Upper lobe of left lung (tissue), 6 donors: Measurements from ENCODE around the gene CACNB2. TPM values are rescaled to one million over a fixed set of nuclear protein-coding genes. Genes with fewer than 3 reads are reported as not detected.

ENCODE experiments used
- ATAC-seq, 2 donors: fragments of 200-7000 bp; cut with Tn5 transposase; one replicate each; pipeline ENCODE4 v1.9.1; 2022; ENCODE audit warnings: mild to moderate bottlenecking in 2 of 2, moderate library complexity in 2 of 2; ENCODE audit not compliant: low FRiP score in 2 of 2
- DNase-seq, 2 donors: peaks; one replicate each; pipeline ENCODE4 v3.0.0-alpha.2; 2019 to 2020
- H3K27ac ChIP-seq, 4 donors: fragments of 200-600 bp; sonication (generic); one replicate each; pipeline ENCODE4 v1.5.1; 2016 to 2019
- H3K27me3 ChIP-seq, 4 donors: fragments of 200-600 bp; sonication (generic); one replicate each; pipeline ENCODE4 v1.5.1; 2017 to 2019
- H3K36me3 ChIP-seq, 4 donors: fragments of 200-600 bp; sonication (generic); one replicate each; pipeline ENCODE4 v1.5.1; 2016 to 2019
- H3K4me1 ChIP-seq, 4 donors: fragments of 200-600 bp; sonication (generic); one replicate each; pipeline ENCODE4 v1.5.1; 2018 to 2019
- H3K4me3 ChIP-seq, 4 donors: fragments of 200-600 bp; sonication (generic); one replicate each; pipeline ENCODE4 v1.5.1; 2017 to 2019; ENCODE audit warnings: mild to moderate bottlenecking in 2 of 4, moderate library complexity in 1 of 4
- H3K9me3 ChIP-seq, 4 donors: fragments of 200-600 bp; sonication (generic); one replicate each; pipeline ENCODE4 v1.5.1; 2018 to 2019
- EP300 ChIP-seq, 4 donors: sonication (generic); formaldehyde crosslinking; IDR thresholded peaks; one replicate each; pipeline ENCODE4 v1.5.1; 2017; ENCODE audit warnings: antibody characterized with exemption in 4 of 4, control low read depth in 2 of 4
- POLR2A ChIP-seq, 4 donors: fragments of 450-650 bp; IDR thresholded peaks; one replicate each; pipeline ENCODE4 v1.5.1; 2016 to 2017; ENCODE audit warnings: antibody characterized with exemption in 4 of 4, mild to moderate bottlenecking in 2 of 4
- POLR2AphosphoS5 ChIP-seq, 2 donors: sonication (generic); formaldehyde crosslinking; IDR thresholded peaks; one replicate each; pipeline ENCODE4 v1.5.1; 2017; ENCODE audit warnings: antibody characterized with exemption in 2 of 2
- WGBS, 2 donors: methylation state at CpG; one replicate each; pipeline ENCODE4 v1.1.5; 2017 to 2018; 5-methylcytosine and 5-hydroxymethylcytosine counted together
- total RNA-seq, 6 donors: library from RNA; depleted of rRNA in 4 of 6; stranded (reverse); fragments of >200 nt in 4 of 6; gene quantifications; one replicate each; pipeline versions ENCODE4 v1.1.0 to v1.2.1, GENCODE V29; 2016 to 2021
- TF ChIP-seq, protein P1 (sequence below), 6 experiments: fragments of 450-650 bp in 4 of 6; fragments of 200-600 bp in 2 of 6; sonication (generic) in 2 of 6; IDR thresholded peaks; one replicate each; pipeline ENCODE4 v1.5.1; 2016 to 2019; ENCODE audit warnings: antibody characterized with exemption in 6 of 6
- donor health status: DM: no; HTN: no; CAD: no; lungs with moderate emphysema.
- donor health status: DM: no; HTN: yes; CAD: no; lungs with severe emphysema.

Gene CACNB2
- total RNA-seq, 6 donors from 2014 or later, result 1.4 to 6.3 (median 2.9) TPM

- H3K27ac ChIP-seq, result no peak overlapping the region
- H3K9me3 ChIP-seq, result no peaks in the 10 kb centered on the region
- no peaks in the 10 kb centered on the region for H3K27me3 ChIP-seq
- DNase-seq, result no peak
- TF ChIP-seq EP300 (IDR thresholded peaks at IDR 0.05) (no peak), POLR2AphosphoS5 (IDR thresholded peaks at IDR 0.05) (no peak), POLR2A (IDR thresholded peaks at IDR 0.05) (no peak)
- TF ChIP-seq, protein P1, sequence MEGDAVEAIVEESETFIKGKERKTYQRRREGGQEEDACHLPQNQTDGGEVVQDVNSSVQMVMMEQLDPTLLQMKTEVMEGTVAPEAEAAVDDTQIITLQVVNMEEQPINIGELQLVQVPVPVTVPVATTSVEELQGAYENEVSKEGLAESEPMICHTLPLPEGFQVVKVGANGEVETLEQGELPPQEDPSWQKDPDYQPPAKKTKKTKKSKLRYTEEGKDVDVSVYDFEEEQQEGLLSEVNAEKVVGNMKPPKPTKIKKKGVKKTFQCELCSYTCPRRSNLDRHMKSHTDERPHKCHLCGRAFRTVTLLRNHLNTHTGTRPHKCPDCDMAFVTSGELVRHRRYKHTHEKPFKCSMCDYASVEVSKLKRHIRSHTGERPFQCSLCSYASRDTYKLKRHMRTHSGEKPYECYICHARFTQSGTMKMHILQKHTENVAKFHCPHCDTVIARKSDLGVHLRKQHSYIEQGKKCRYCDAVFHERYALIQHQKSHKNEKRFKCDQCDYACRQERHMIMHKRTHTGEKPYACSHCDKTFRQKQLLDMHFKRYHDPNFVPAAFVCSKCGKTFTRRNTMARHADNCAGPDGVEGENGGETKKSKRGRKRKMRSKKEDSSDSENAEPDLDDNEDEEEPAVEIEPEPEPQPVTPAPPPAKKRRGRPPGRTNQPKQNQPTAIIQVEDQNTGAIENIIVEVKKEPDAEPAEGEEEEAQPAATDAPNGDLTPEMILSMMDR (IDR thresholded peaks at IDR 0.05), result no peak
- 94 to 97% methylated on average over 2 of the region's 2 CpGs for WGBS, 2 donors
- peaks cover 0 to 25% (median 3%) of the 10 kb centered on the region in 4 donors for H3K36me3 ChIP-seq
- no peak for ATAC-seq
- H3K4me3 ChIP-seq, result no peak overlapping the region
- no peaks in the 10 kb centered on the region for H3K4me1 ChIP-seq
Observed at GRCh38 chr10:18549105-18549504, 408.9 kb downstream of the CACNB2 start.

DNA sequence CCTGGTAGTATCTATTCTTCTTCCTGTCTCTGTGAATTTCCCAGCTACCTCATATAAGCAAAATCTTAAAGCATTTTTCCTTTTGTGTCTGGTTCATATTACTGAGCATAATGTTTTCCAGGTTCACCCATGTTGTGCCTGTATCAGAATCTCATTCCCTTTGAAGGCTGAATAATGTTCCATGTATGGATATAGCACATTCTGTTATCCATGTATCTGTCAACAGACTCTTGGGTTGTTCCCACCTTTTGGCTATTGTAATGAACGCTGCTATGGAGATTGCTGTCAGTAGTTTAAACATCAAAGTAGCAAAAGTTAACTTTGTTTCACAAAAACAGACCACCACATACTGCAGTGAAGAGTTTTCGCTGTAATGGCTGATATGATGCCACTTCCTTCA lies 411.2 kb downstream of the CACNB2 start:
- DNase-seq, result no peak
- WGBS, 2 donors, result 95 to 97% methylated on average over 2 of the region's 2 CpGs
- Histone ChIP-seq H3K27ac (no peak overlapping the region), H3K4me1 (no peaks in the 10 kb centered on the region), H3K4me3 (no peak overlapping the region), H3K27me3 (no peaks in the 10 kb centered on the region), H3K36me3 (peaks cover 0 to 27% (median 5%) of the 10 kb centered on the region in 4 donors), H3K9me3 (no peaks in the 10 kb centered on the region)
- TF ChIP-seq POLR2AphosphoS5 (IDR thresholded peaks at IDR 0.05) (no peak), POLR2A (IDR thresholded peaks at IDR 0.05) (no peak), EP300 (IDR thresholded peaks at IDR 0.05) (no peak)
- TF ChIP-seq, protein P1 (IDR thresholded peaks at IDR 0.05), result no peak
- no peak for ATAC-seq

GRCh38 chr10:18554479-18554878 lies 414.3 kb downstream of the CACNB2 start:
- H3K4me3 ChIP-seq, result no peak overlapping the region
- H3K27me3 ChIP-seq, result no peaks in the 10 kb centered on the region
- no peaks in the 10 kb centered on the region for H3K9me3 ChIP-seq
- DNase-seq, result no peak
- TF ChIP-seq POLR2A (IDR thresholded peaks at IDR 0.05), result no peak
- TF ChIP-seq EP300 (IDR thresholded peaks at IDR 0.05), result no peak
- no peak for TF ChIP-seq POLR2AphosphoS5 (IDR thresholded peaks at IDR 0.05)
- TF ChIP-seq, protein P1 (IDR thresholded peaks at IDR 0.05), result no peak
- peaks cover 0 to 35% (median 5%) of the 10 kb centered on the region in 4 donors for H3K36me3 ChIP-seq
- H3K27ac ChIP-seq, result no peak overlapping the region
- ATAC-seq, result no peak
- H3K4me1 ChIP-seq, result no peaks in the 10 kb centered on the region
- 92 to 95% methylated on average over 3 of the region's 3 CpGs for WGBS, 2 donors

- H3K27ac ChIP-seq, result no peak overlapping the region
- DNase-seq (no peak), ATAC-seq (no peak)
- WGBS, 2 donors, result 96 to 97% methylated on average over 3 of the region's 3 CpGs
- no peaks in the 10 kb centered on the region for H3K9me3 ChIP-seq
- H3K4me1 ChIP-seq, result no peaks in the 10 kb centered on the region
- no peak overlapping the region for H3K4me3 ChIP-seq
- no peaks in the 10 kb centered on the region for H3K27me3 ChIP-seq
- TF ChIP-seq POLR2AphosphoS5 (IDR thresholded peaks at IDR 0.05) (no peak), EP300 (IDR thresholded peaks at IDR 0.05) (no peak), POLR2A (IDR thresholded peaks at IDR 0.05) (no peak)
- TF ChIP-seq, protein P1 (IDR thresholded peaks at IDR 0.05), result no peak
- peaks cover 0 to 28% (median 2%) of the 10 kb centered on the region in 4 donors for H3K36me3 ChIP-seq
Observed at GRCh38 chr10:18556522-18557147, 416.4 kb downstream of the CACNB2 start.

- no peaks in the 10 kb centered on the region for H3K27me3 ChIP-seq
- no peak for DNase-seq
- TF ChIP-seq POLR2A (IDR thresholded peaks at IDR 0.05) (no peak), POLR2AphosphoS5 (IDR thresholded peaks at IDR 0.05) (no peak), EP300 (IDR thresholded peaks at IDR 0.05) (no peak)
- TF ChIP-seq, protein P1 (IDR thresholded peaks at IDR 0.05), result no peak
- peaks cover 0 to 4% (median 0%) of the 10 kb centered on the region in 4 donors for H3K9me3 ChIP-seq
- WGBS, 2 donors, result 96 to 97% methylated on average over 1 of the region's 1 CpG
- H3K27ac ChIP-seq, result no peak overlapping the region
- peaks cover 0 to 20% (median 2%) of the 10 kb centered on the region in 4 donors for H3K36me3 ChIP-seq
- ATAC-seq, result no peak
- H3K4me1 ChIP-seq, result no peaks in the 10 kb centered on the region
- H3K4me3 ChIP-seq, result no peak overlapping the region
Observed at GRCh38 chr10:18557960-18558359, 417.7 kb downstream of the CACNB2 start.
